ENCODE data around the gene GPSM1. TPM values are rescaled to one million over a fixed set of nuclear protein-coding genes. Genes with fewer than 3 reads are reported as not detected.

GPSM1 gene
- total RNA-seq, 1 experiment from 2014 or later, result 26.4 TPM

DNA sequence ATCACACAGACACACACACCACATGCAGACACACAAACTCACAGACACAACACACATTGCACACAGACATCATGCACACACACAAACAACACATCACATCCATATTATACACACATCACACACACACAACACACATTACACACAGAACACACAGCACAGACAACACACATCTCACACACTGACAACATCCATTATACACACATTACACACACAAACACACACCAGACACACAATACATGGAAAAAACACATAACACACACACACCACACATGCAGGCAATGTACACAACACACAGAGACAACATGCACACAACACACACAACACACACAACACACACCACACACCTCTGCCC is 18.7 kb upstream of the GPSM1 start:
- H3K4me1 ChIP-seq (ENCODE audit: control insufficient read depth in 1 of 2, insufficient read depth in 2 of 2, low read length in 2 of 2), result peaks cover 13 to 19% of the 10 kb centered on the region in 2 experiments
- H3K27ac ChIP-seq (ENCODE audit: low read depth, low read length), result no peak overlapping the region
- no peak overlapping the region for H2AFZ ChIP-seq (ENCODE audit: low read depth, low read length, poor library complexity, severe bottlenecking)
- RAD21 ChIA-PET (ENCODE audit: low non-redundant PET in 1 of 2, low total read pairs in 2 of 2, uncharacterized antibody in 2 of 2, unreplicated experiment in 2 of 2), result no interaction called here
- no peaks in the 10 kb centered on the region for H3K79me2 ChIP-seq (ENCODE audit: insufficient read depth, low read length)
- CTCF ChIA-PET, result no interaction called here
- no peak overlapping the region for H3K4me3 ChIP-seq (replicated peaks in 1 of 2; ENCODE audit: low read depth in 1 of 2, low read length in 2 of 2)
- no peak overlapping the region for H3K9ac ChIP-seq (ENCODE audit: low read length)
- intact Hi-C loops (cut with micrococcal nuclease), result no loop called here
- H3K27me3 ChIP-seq (ENCODE audit: insufficient read depth, low read length), result no peaks in the 10 kb centered on the region
- no peak overlapping the region for H3K4me2 ChIP-seq (ENCODE audit: low read length)
- H3K9me2 ChIP-seq (ENCODE audit: insufficient read depth), result no peaks in the 10 kb centered on the region
- ATAC-seq, result no peak
- H4K20me1 ChIP-seq (ENCODE audit: insufficient read depth), result no peaks in the 10 kb centered on the region
- POLR2A ChIA-PET, result no interaction called here
- TF ChIP-seq CEBPB (IDR thresholded peaks at IDR 0.05; ENCODE audit: low read depth) (no peak), SIN3A (IDR thresholded peaks at IDR 0.05; ENCODE audit: low read depth) (no peak), EZH2phosphoT487 (IDR thresholded peaks at IDR 0.05; ENCODE audit: borderline replicate concordance) (no peak), TCF7L2 (IDR thresholded peaks at IDR 0.05; ENCODE audit: borderline replicate concordance, extremely low read depth, insufficient read depth, insufficient read length) (no peak), EZH2 (IDR thresholded peaks at IDR 0.05) (no peak)
- TF ChIP-seq, protein P1, sequence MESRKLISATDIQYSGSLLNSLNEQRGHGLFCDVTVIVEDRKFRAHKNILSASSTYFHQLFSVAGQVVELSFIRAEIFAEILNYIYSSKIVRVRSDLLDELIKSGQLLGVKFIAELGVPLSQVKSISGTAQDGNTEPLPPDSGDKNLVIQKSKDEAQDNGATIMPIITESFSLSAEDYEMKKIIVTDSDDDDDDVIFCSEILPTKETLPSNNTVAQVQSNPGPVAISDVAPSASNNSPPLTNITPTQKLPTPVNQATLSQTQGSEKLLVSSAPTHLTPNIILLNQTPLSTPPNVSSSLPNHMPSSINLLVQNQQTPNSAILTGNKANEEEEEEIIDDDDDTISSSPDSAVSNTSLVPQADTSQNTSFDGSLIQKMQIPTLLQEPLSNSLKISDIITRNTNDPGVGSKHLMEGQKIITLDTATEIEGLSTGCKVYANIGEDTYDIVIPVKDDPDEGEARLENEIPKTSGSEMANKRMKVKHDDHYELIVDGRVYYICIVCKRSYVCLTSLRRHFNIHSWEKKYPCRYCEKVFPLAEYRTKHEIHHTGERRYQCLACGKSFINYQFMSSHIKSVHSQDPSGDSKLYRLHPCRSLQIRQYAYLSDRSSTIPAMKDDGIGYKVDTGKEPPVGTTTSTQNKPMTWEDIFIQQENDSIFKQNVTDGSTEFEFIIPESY (IDR thresholded peaks at IDR 0.05; ENCODE audit: extremely low read depth, insufficient replicate concordance, low read length), result no peak
- TF ChIP-seq, protein P2, sequence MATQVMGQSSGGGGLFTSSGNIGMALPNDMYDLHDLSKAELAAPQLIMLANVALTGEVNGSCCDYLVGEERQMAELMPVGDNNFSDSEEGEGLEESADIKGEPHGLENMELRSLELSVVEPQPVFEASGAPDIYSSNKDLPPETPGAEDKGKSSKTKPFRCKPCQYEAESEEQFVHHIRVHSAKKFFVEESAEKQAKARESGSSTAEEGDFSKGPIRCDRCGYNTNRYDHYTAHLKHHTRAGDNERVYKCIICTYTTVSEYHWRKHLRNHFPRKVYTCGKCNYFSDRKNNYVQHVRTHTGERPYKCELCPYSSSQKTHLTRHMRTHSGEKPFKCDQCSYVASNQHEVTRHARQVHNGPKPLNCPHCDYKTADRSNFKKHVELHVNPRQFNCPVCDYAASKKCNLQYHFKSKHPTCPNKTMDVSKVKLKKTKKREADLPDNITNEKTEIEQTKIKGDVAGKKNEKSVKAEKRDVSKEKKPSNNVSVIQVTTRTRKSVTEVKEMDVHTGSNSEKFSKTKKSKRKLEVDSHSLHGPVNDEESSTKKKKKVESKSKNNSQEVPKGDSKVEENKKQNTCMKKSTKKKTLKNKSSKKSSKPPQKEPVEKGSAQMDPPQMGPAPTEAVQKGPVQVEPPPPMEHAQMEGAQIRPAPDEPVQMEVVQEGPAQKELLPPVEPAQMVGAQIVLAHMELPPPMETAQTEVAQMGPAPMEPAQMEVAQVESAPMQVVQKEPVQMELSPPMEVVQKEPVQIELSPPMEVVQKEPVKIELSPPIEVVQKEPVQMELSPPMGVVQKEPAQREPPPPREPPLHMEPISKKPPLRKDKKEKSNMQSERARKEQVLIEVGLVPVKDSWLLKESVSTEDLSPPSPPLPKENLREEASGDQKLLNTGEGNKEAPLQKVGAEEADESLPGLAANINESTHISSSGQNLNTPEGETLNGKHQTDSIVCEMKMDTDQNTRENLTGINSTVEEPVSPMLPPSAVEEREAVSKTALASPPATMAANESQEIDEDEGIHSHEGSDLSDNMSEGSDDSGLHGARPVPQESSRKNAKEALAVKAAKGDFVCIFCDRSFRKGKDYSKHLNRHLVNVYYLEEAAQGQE (IDR thresholded peaks at IDR 0.05; ENCODE audit: low read depth), result no peak
- H3K9me3 ChIP-seq (ENCODE audit: control insufficient read depth in 1 of 2, insufficient read depth in 1 of 2, low read depth in 1 of 2, low read length in 2 of 2), result peaks cover 0 to 5% of the 10 kb centered on the region in 2 experiments; a peak in 1 of 4 replicates
- H3K36me3 ChIP-seq (ENCODE audit: control insufficient read depth in 1 of 2, insufficient read depth in 2 of 2, low read length in 2 of 2), result no peaks in the 10 kb centered on the region
- no peak for DNase-seq (ENCODE audit: low read depth, low spot score)
- no TSS peak for BruUV-seq (replicated peaks)

Data from HCT116 (cell line).